ENCODE data around the gene ADISSP. TPM values are rescaled to one million over a fixed set of nuclear protein-coding genes. Genes with fewer than 3 reads are reported as not detected.
A peak's percentile ranks its signal among the peaks of the same experiment; 100 is the strongest.

Gene ADISSP
- total RNA-seq, 1 donor from 2014 or later: 18.0 TPM

- no peaks in the 10 kb centered on the region for H3K9me3 Mint-ChIP-seq (ENCODE audit: unreplicated experiment)
- H3K36me3 Mint-ChIP-seq (ENCODE audit: low read depth, unreplicated experiment): peaks cover 9% of the 10 kb centered on the region
- peak; percentile 54 for DNase-seq (ENCODE audit: low spot score)
- peak overlapping the region; percentile 70 for H3K27ac Mint-ChIP-seq (ENCODE audit: unreplicated experiment)
- H3K27me3 Mint-ChIP-seq (ENCODE audit: unreplicated experiment): no peaks in the 10 kb centered on the region
- TF ChIP-seq, protein P1, sequence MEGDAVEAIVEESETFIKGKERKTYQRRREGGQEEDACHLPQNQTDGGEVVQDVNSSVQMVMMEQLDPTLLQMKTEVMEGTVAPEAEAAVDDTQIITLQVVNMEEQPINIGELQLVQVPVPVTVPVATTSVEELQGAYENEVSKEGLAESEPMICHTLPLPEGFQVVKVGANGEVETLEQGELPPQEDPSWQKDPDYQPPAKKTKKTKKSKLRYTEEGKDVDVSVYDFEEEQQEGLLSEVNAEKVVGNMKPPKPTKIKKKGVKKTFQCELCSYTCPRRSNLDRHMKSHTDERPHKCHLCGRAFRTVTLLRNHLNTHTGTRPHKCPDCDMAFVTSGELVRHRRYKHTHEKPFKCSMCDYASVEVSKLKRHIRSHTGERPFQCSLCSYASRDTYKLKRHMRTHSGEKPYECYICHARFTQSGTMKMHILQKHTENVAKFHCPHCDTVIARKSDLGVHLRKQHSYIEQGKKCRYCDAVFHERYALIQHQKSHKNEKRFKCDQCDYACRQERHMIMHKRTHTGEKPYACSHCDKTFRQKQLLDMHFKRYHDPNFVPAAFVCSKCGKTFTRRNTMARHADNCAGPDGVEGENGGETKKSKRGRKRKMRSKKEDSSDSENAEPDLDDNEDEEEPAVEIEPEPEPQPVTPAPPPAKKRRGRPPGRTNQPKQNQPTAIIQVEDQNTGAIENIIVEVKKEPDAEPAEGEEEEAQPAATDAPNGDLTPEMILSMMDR (IDR thresholded peaks at IDR 0.05; ENCODE audit: unreplicated experiment): no peak
- H3K4me1 Mint-ChIP-seq (ENCODE audit: unreplicated experiment): peaks cover 34% of the 10 kb centered on the region
- H3K4me3 Mint-ChIP-seq (ENCODE audit: unreplicated experiment): peak overlapping the region; percentile 77
These were observed 28.3 kb downstream of the ADISSP start for GRCh38 chr20:3739054-3739925.

DNA sequence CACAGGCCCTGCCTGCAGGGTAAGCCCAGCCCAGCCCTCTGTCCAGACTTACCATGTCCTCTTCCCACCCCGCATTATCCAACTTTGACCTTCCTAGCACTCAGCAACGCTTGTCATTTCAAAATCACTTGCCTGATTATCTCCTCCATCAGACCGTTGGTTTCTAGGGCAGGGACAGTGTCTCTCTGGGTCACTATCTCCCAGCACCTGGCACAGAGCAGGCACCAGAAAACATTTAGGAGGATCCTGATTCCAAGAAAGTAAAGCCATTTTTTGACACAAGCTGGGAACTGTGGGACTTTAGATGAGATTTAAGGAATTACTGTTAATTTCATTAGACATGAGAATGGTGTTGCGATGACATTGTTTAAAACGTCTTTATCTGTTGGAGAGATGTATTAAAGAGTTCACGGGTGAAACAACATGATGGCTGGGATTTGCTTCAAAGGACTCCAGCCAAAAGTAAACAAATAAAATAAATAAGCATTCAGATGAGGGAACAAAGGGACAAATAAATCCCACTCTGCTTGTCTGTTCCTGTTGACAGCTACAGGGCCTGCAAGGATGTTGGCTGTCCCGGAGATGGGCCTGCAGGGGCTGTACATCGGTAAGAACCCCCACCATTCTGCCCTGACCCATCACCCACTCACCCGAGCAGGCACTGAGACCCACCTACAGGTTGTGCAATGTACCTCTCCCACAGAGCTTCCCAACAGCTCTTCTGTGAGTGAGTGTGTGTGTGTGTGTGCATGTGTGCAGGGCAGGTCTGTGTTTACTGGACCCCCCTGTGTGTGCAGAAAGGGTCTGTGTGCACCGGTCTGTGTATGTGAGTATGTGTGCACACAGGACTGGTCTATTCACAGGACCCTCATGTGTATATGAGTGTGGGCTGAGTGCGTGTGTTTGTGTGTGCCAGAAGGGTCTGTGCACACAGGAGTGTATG is 29.2 kb downstream of the ADISSP start:
- TF ChIP-seq, protein P1 (IDR thresholded peaks at IDR 0.05; ENCODE audit: unreplicated experiment): no peak
- Mint-ChIP-seq H3K36me3 (ENCODE audit: low read depth, unreplicated experiment) (peaks cover 7% of the 10 kb centered on the region), H3K4me3 (ENCODE audit: unreplicated experiment) (peak overlapping the region; percentile 77), H3K9me3 (ENCODE audit: unreplicated experiment) (no peaks in the 10 kb centered on the region), H3K4me1 (ENCODE audit: unreplicated experiment) (peaks cover 32% of the 10 kb centered on the region), H3K27me3 (ENCODE audit: unreplicated experiment) (no peaks in the 10 kb centered on the region), H3K27ac (ENCODE audit: unreplicated experiment) (no peak overlapping the region)
- DNase-seq (ENCODE audit: low spot score): no peak

- Mint-ChIP-seq H3K27ac (ENCODE audit: unreplicated experiment) (no peak overlapping the region), H3K9me3 (ENCODE audit: unreplicated experiment) (no peaks in the 10 kb centered on the region), H3K4me1 (ENCODE audit: unreplicated experiment) (peaks cover 37% of the 10 kb centered on the region), H3K36me3 (ENCODE audit: low read depth, unreplicated experiment) (peaks cover 7% of the 10 kb centered on the region), H3K4me3 (ENCODE audit: unreplicated experiment) (no peak overlapping the region), H3K27me3 (ENCODE audit: unreplicated experiment) (peaks cover 11% of the 10 kb centered on the region)
- TF ChIP-seq, protein P1 (IDR thresholded peaks at IDR 0.05; ENCODE audit: unreplicated experiment): no peak
- no peak for DNase-seq (ENCODE audit: low spot score)
These were observed 31.8 kb downstream of the ADISSP start for GRCh38 chr20:3735768-3736167.

- Mint-ChIP-seq H3K27me3 (ENCODE audit: unreplicated experiment) (peaks cover 12% of the 10 kb centered on the region), H3K27ac (ENCODE audit: unreplicated experiment) (no peak overlapping the region)
- TF ChIP-seq, protein P1 (IDR thresholded peaks at IDR 0.05; ENCODE audit: unreplicated experiment): no peak
These were observed 33.3 kb downstream of the ADISSP start for GRCh38 chr20:3734111-3734843.

More at GRCh38 chr20:3734111-3734843, 33.3 kb downstream of the ADISSP start:
- H3K9me3 Mint-ChIP-seq (ENCODE audit: unreplicated experiment): no peaks in the 10 kb centered on the region
- peaks cover 7% of the 10 kb centered on the region for H3K36me3 Mint-ChIP-seq (ENCODE audit: low read depth, unreplicated experiment)
- H3K4me1 Mint-ChIP-seq (ENCODE audit: unreplicated experiment): peaks cover 33% of the 10 kb centered on the region
- DNase-seq (ENCODE audit: low spot score): no peak
- no peak overlapping the region for H3K4me3 Mint-ChIP-seq (ENCODE audit: unreplicated experiment)
